Mesenchymal stem cell (in vitro differentiated cells and primary cell): ENCODE data around the gene WHRN.

Experiments used
- DNase-seq: peaks from one replicate; pipeline ENCODE4 v3.0.0-alpha.2; 2013
- H2AFZ ChIP-seq: one replicate; pipeline ENCODE4 v1.6.1; 2013; ENCODE audit warnings: low read depth, mild to moderate bottlenecking, control low read depth, inconsistent platforms, low read length, moderate library complexity
- H2AK5ac ChIP-seq: 2 replicates; pipeline ENCODE4 v1.6.1; 2013; ENCODE audit warnings: low read length, moderate library complexity, mild to moderate bottlenecking, inconsistent platforms; ENCODE audit not compliant: severe bottlenecking
- H2BK120ac ChIP-seq: one replicate; pipeline ENCODE4 v1.6.1; 2013; ENCODE audit warnings: low read depth, mild to moderate bottlenecking, inconsistent platforms, low read length, moderate library complexity
- H2BK12ac ChIP-seq, 2 experiments: one replicate each; pipeline ENCODE4 v1.6.1; 2013; ENCODE audit warnings: inconsistent platforms in 2 of 2, low read length in 2 of 2, mild to moderate bottlenecking in 2 of 2, moderate library complexity in 2 of 2, control low read depth in 1 of 2
- H2BK15ac ChIP-seq: one replicate; pipeline ENCODE4 v1.6.1; 2013; ENCODE audit warnings: mild to moderate bottlenecking, low read depth, inconsistent platforms; ENCODE audit not compliant: poor library complexity, severe bottlenecking
- H2BK5ac ChIP-seq: 2 replicates; pipeline ENCODE4 v1.6.1; 2013; ENCODE audit warnings: low read depth, mild to moderate bottlenecking, low read length, control low read depth, inconsistent platforms; ENCODE audit not compliant: poor library complexity, severe bottlenecking
- H3K14ac ChIP-seq, 2 experiments: one replicate each; pipeline ENCODE4 v1.6.1; 2013; ENCODE audit warnings: inconsistent platforms in 2 of 2, low read length in 2 of 2, control low read depth in 1 of 2, mild to moderate bottlenecking in 1 of 2, moderate library complexity in 1 of 2
- H3K18ac ChIP-seq, 2 experiments: one replicate each; pipeline ENCODE4 v1.6.1; 2013; ENCODE audit warnings: inconsistent platforms in 2 of 2, low read length in 2 of 2, control low read depth in 1 of 2, low read depth in 1 of 2, mild to moderate bottlenecking in 1 of 2
- H3K23ac ChIP-seq, 2 experiments: one replicate each; pipeline ENCODE4 v1.6.1; 2013; ENCODE audit warnings: inconsistent platforms in 2 of 2, low read length in 2 of 2, mild to moderate bottlenecking in 2 of 2, moderate library complexity in 2 of 2, control low read depth in 1 of 2
- H3K27ac ChIP-seq: 2 replicates; pipeline ENCODE4 v1.5.1; 2013; ENCODE audit warnings: mild to moderate bottlenecking, moderate library complexity, low read length, control low read depth, inconsistent platforms; ENCODE audit not compliant: poor library complexity, severe bottlenecking
- H3K27me3 ChIP-seq, 2 experiments: 2 replicates each; pipeline versions ENCODE4 v1.6.1 to v1.7.0; 2013; ENCODE audit warnings: low read length in 2 of 2, mild to moderate bottlenecking in 2 of 2, moderate library complexity in 2 of 2, control low read depth in 1 of 2, inconsistent platforms in 1 of 2; ENCODE audit not compliant: control insufficient read depth in 1 of 2, insufficient read depth in 1 of 2
- H3K36me3 ChIP-seq, 2 experiments: 2 replicates each; pipeline versions ENCODE4 v1.6.1 to v1.7.0; 2013; ENCODE audit warnings: low read length in 2 of 2, control low read depth in 1 of 2, inconsistent platforms in 1 of 2, low read depth in 1 of 2, mild to moderate bottlenecking in 1 of 2; ENCODE audit not compliant: insufficient read depth in 2 of 2, control insufficient read depth in 1 of 2
- H3K4ac ChIP-seq, 2 experiments: one replicate each; pipeline ENCODE4 v1.6.1; 2013; ENCODE audit warnings: inconsistent platforms in 2 of 2, low read length in 2 of 2, mild to moderate bottlenecking in 2 of 2, moderate library complexity in 2 of 2, control low read depth in 1 of 2, low read depth in 1 of 2
- H3K4me1 ChIP-seq: 2 replicates; pipeline ENCODE4 v1.6.1; 2013; ENCODE audit warnings: low read depth, low read length, control low read depth; ENCODE audit not compliant: control insufficient read depth, insufficient read depth
- H3K4me2 ChIP-seq: 2 replicates; pipeline ENCODE4 v1.6.1; 2013; ENCODE audit warnings: low read length, mild to moderate bottlenecking, inconsistent platforms; ENCODE audit not compliant: poor library complexity, severe bottlenecking
- H3K4me3 ChIP-seq, 2 experiments: 2 replicates each; pipeline versions ENCODE4 v1.5.1 to v1.7.0; 2013; ENCODE audit warnings: low read length in 2 of 2, mild to moderate bottlenecking in 2 of 2, control low read depth in 1 of 2, low read depth in 1 of 2; ENCODE audit not compliant: insufficient read depth in 1 of 2
- H3K79me1 ChIP-seq: replicated peaks from 2 replicates; pipeline ENCODE4 v1.6.1; 2013; ENCODE audit warnings: mild to moderate bottlenecking, control low read depth, low read length, inconsistent platforms; ENCODE audit not compliant: poor library complexity, severe bottlenecking
- H3K9ac ChIP-seq: 2 replicates; pipeline ENCODE4 v1.7.0; 2013; ENCODE audit warnings: mild to moderate bottlenecking, low read length, moderate library complexity
- H3K9me3 ChIP-seq: 2 replicates; pipeline ENCODE4 v1.7.0; 2013; ENCODE audit warnings: mild to moderate bottlenecking, low read length; ENCODE audit not compliant: control insufficient read depth
- H4K8ac ChIP-seq: one replicate; pipeline ENCODE4 v1.6.1; 2013; ENCODE audit warnings: inconsistent platforms, mild to moderate bottlenecking, low read length, moderate library complexity
- H4K91ac ChIP-seq: one replicate; pipeline ENCODE4 v1.6.1; 2013; ENCODE audit warnings: mild to moderate bottlenecking, low read length, inconsistent platforms
- WGBS: methylation state at CpG from one replicate; pipeline ENCODE4 v1.1.7; 2013; ENCODE audit warnings: mixed read lengths; 5-methylcytosine and 5-hydroxymethylcytosine counted together

WHRN gene

DNA sequence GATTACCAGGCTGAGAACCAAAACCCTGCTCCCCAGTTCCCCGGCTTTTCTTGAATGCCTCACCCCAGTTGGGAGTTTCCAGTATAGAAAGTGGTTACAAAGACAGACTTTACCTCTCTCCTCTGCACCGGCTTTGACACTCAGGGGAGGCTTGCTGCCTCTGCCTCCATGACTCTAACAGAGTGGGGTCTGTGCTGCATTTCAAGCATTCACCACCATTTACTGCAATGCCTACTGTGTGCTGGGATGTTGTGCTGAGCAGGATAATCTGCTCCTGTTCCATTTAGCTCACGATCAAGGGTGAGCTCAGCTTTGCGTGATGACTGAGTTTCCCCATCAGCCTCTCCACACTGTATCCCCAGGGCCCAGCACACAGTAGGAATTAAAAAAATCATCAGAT is 77.6 kb downstream of the WHRN start:
- H3K14ac ChIP-seq: no peak overlapping the region
- H4K91ac ChIP-seq: no peak overlapping the region
- no peak overlapping the region for H3K27ac ChIP-seq
- no peaks in the 10 kb centered on the region for H3K4me1 ChIP-seq
- no peak overlapping the region for H3K9ac ChIP-seq
- peaks cover 5 to 57% of the 10 kb centered on the region in 2 experiments for H3K27me3 ChIP-seq
- no peak for DNase-seq
- H2AFZ ChIP-seq: no peak overlapping the region
- H2BK15ac ChIP-seq: no peak overlapping the region
- H3K36me3 ChIP-seq: peaks cover 0 to 18% of the 10 kb centered on the region in 2 experiments
- no peak overlapping the region for H2BK12ac ChIP-seq
- H3K4me2 ChIP-seq: no peak overlapping the region
- H3K79me1 ChIP-seq: no peaks in the 10 kb centered on the region
- H3K4me3 ChIP-seq: no peak overlapping the region
- WGBS: 90% methylated on average over 4 of the region's 4 CpGs
- no peak overlapping the region for H2BK5ac ChIP-seq
- no peak overlapping the region for H3K4ac ChIP-seq
- H3K23ac ChIP-seq: no peak overlapping the region
- H3K9me3 ChIP-seq: no peaks in the 10 kb centered on the region
- no peak overlapping the region for H2AK5ac ChIP-seq
- no peak overlapping the region for H4K8ac ChIP-seq
- no peak overlapping the region for H3K18ac ChIP-seq
- no peak overlapping the region for H2BK120ac ChIP-seq

GRCh38 chr9:114426046-114426948 is 79.0 kb downstream of the WHRN start:
- no peak for DNase-seq
- Histone ChIP-seq H2BK12ac (no peak overlapping the region), H3K36me3 (peaks cover 0 to 18% of the 10 kb centered on the region in 2 experiments), H3K4me2 (no peak overlapping the region), H3K79me1 (no peaks in the 10 kb centered on the region), H2BK15ac (no peak overlapping the region), H2BK5ac (no peak overlapping the region), H3K4me3 (no peak overlapping the region), H3K9me3 (no peaks in the 10 kb centered on the region), H3K4me1 (no peaks in the 10 kb centered on the region), H3K27me3 (peaks cover 5 to 55% of the 10 kb centered on the region in 2 experiments), H3K18ac (no peak overlapping the region), H3K27ac (no peak overlapping the region), H2BK120ac (no peak overlapping the region), H2AFZ (no peak overlapping the region), H3K4ac (no peak overlapping the region), H2AK5ac (no peak overlapping the region), H3K23ac (no peak overlapping the region), H4K8ac (no peak overlapping the region), H3K9ac (no peak overlapping the region), H4K91ac (no peak overlapping the region), H3K14ac (no peak overlapping the region)
- WGBS: 85% methylated on average over 17 of the region's 18 CpGs

DNA sequence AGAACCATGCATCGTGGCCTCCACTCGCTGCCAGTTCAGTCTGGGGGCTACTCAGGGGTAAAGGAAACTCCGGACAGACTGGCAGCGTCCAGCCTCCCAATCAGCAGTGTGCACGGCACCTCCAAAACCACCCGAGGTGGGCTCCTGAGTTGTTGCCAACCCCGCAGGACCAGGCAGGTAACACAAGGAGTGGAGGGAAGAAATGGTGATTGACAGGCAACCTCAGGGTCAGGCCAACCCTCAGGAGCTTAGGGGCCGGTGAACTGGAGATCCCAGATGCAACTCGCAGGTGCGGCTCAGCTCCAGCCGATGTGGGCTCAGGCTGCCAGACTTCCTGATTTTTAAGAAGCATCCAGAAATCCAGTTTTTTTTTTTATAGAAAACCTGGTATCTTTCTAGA is 80.1 kb downstream of the WHRN start:
- Histone ChIP-seq H2BK12ac (no peak overlapping the region), H4K8ac (no peak overlapping the region), H3K14ac (no peak overlapping the region), H3K9ac (no peak overlapping the region), H3K4me1 (no peaks in the 10 kb centered on the region), H3K36me3 (peaks cover 0 to 21% of the 10 kb centered on the region in 2 experiments), H3K27me3 (peaks cover 5 to 57% of the 10 kb centered on the region in 2 experiments), H2BK5ac (no peak overlapping the region), H3K18ac (no peak overlapping the region), H4K91ac (no peak overlapping the region), H3K4ac (no peak overlapping the region), H3K9me3 (no peaks in the 10 kb centered on the region), H2AFZ (no peak overlapping the region), H3K4me3 (no peak overlapping the region), H2AK5ac (no peak overlapping the region), H3K79me1 (no peaks in the 10 kb centered on the region), H2BK120ac (no peak overlapping the region), H2BK15ac (no peak overlapping the region), H3K23ac (no peak overlapping the region), H3K4me2 (no peak overlapping the region), H3K27ac (no peak overlapping the region)
- no peak for DNase-seq
- WGBS: 81% methylated on average over 11 of the region's 11 CpGs

DNA sequence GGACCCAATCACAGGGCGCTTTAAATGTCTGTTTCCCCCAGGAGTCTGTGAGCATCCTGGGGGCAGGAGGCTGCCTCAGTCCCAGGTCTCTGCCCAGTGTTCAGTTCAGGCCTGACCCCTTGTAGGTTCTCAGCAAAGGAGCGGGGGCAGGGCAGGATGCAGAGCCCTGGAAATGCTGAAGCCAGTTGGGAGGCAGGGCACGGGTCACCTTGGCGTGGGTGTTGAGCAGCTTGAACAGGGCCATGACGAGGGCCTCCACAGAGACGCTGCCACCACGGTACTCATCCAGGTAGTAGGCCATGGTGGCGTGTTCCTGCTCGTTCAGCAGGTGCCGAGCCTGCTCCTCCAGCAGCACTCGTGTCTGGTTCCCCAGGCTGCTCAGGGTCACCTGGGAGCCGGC is 81.1 kb downstream of the WHRN start:
- Histone ChIP-seq H2AK5ac (no peak overlapping the region), H2BK12ac (no peak overlapping the region), H3K9ac (no peak overlapping the region), H2BK5ac (no peak overlapping the region), H3K27ac (no peak overlapping the region), H4K8ac (no peak overlapping the region), H2AFZ (no peak overlapping the region), H3K18ac (no peak overlapping the region), H3K23ac (no peak overlapping the region), H3K36me3 (peaks cover 0 to 21% of the 10 kb centered on the region in 2 experiments), H3K14ac (no peak overlapping the region), H2BK15ac (no peak overlapping the region), H3K79me1 (no peaks in the 10 kb centered on the region), H3K4me1 (no peaks in the 10 kb centered on the region), H3K27me3 (peaks cover under 1 to 58% of the 10 kb centered on the region in 2 experiments), H2BK120ac (no peak overlapping the region), H3K4me2 (no peak overlapping the region), H4K91ac (no peak overlapping the region), H3K9me3 (no peaks in the 10 kb centered on the region), H3K4ac (no peak overlapping the region), H3K4me3 (no peak overlapping the region)
- DNase-seq: no peak
- WGBS: 84% methylated on average over 12 of the region's 12 CpGs
